Astrocyte (in vitro differentiated cells and primary cell): ENCODE measurements around the gene DES. TPM values are rescaled to one million over a fixed set of nuclear protein-coding genes. Genes with fewer than 3 reads are reported as not detected.

Experiments used
- DNase-seq: peaks from one replicate; pipeline ENCODE4 v3.0.0-alpha.2; 2010; ENCODE audit warnings: low read depth
- FAIRE-seq: peaks from 2 replicates; lab custom pipeline; 2011; peaks lifted over from hg19 to GRCh38; lab: Jason Lieb, UNC
- H2AFZ ChIP-seq: 2 replicates; pipeline ENCODE4 v1.6.0; 2012; ENCODE audit warnings: low read depth, low read length, inconsistent platforms
- H3K27ac ChIP-seq: 2 replicates; pipeline ENCODE4 v1.5.1; 2011; ENCODE audit warnings: low read depth, low read length, inconsistent platforms
- H3K27me3 ChIP-seq: 2 replicates; pipeline ENCODE4 v1.6.0; 2011; ENCODE audit warnings: low read length, inconsistent platforms; ENCODE audit not compliant: insufficient read depth
- H3K36me3 ChIP-seq: 2 replicates; pipeline ENCODE4 v1.5.1; 2011; ENCODE audit warnings: low read length, inconsistent platforms; ENCODE audit not compliant: insufficient read depth
- H3K4me1 ChIP-seq: 2 replicates; pipeline ENCODE4 v1.5.1; 2011; ENCODE audit warnings: low read length, inconsistent platforms; ENCODE audit not compliant: insufficient read depth
- H3K4me2 ChIP-seq: 2 replicates; pipeline ENCODE4 v1.6.0; 2012; ENCODE audit warnings: low read length, inconsistent platforms
- H3K4me3 ChIP-seq: 2 replicates; pipeline ENCODE4 v1.5.1; 2011; ENCODE audit warnings: low read depth, mild to moderate bottlenecking, low read length, inconsistent platforms; ENCODE audit not compliant: insufficient read depth
- H3K79me2 ChIP-seq: 2 replicates; pipeline ENCODE4 v1.6.0; 2012; ENCODE audit warnings: mild to moderate bottlenecking, low read length, inconsistent platforms; ENCODE audit not compliant: insufficient read depth
- H3K9ac ChIP-seq: 2 replicates; pipeline ENCODE4 v1.6.0; 2012; ENCODE audit warnings: mild to moderate bottlenecking, low read length, inconsistent platforms
- H3K9me3 ChIP-seq: 2 replicates; pipeline ENCODE4 v1.5.1; 2012; ENCODE audit warnings: low read depth, mild to moderate bottlenecking, low read length, inconsistent platforms; ENCODE audit not compliant: insufficient read depth
- H4K20me1 ChIP-seq: 2 replicates; pipeline ENCODE4 v1.6.0; 2012; ENCODE audit warnings: low read length, inconsistent platforms; ENCODE audit not compliant: insufficient read depth
- H3K27ac Mint-ChIP-seq: one replicate; pipeline ENCODE4 v1.8.0; 2021; ENCODE audit warnings: mild to moderate bottlenecking, mixed read lengths; ENCODE audit not compliant: unreplicated experiment
- H3K27me3 Mint-ChIP-seq: one replicate; pipeline ENCODE4 v1.8.0; 2021; ENCODE audit warnings: low read depth, mixed read lengths; ENCODE audit not compliant: unreplicated experiment
- H3K36me3 Mint-ChIP-seq: one replicate; pipeline ENCODE4 v1.8.0; 2021; ENCODE audit warnings: low read depth, mixed read lengths; ENCODE audit not compliant: unreplicated experiment
- H3K4me1 Mint-ChIP-seq: one replicate; pipeline ENCODE4 v1.8.0; 2021; ENCODE audit warnings: low read depth, mixed read lengths; ENCODE audit not compliant: unreplicated experiment
- H3K4me3 Mint-ChIP-seq: one replicate; pipeline ENCODE4 v1.8.0; 2021; ENCODE audit warnings: mild to moderate bottlenecking, moderate library complexity, mixed read lengths; ENCODE audit not compliant: unreplicated experiment
- H3K9me3 Mint-ChIP-seq: one replicate; pipeline ENCODE4 v1.8.0; 2021; ENCODE audit warnings: mild to moderate bottlenecking, mixed read lengths; ENCODE audit not compliant: unreplicated experiment
- EZH2 ChIP-seq: IDR thresholded peaks from 2 replicates; pipeline ENCODE4 v1.6.1; 2012; ENCODE audit warnings: mild to moderate bottlenecking, low read length, inconsistent platforms; ENCODE audit not compliant: insufficient read depth
- total RNA-seq: library from RNA; stranded (reverse); gene quantifications from 2 replicates; pipeline ENCODE4 v1.2.1, GENCODE V29; 2021
- TF ChIP-seq, protein P1 (sequence below): IDR thresholded peaks from 2 replicates; pipeline ENCODE4 v1.5.1; 2011; ENCODE audit warnings: low read depth, mild to moderate bottlenecking, inconsistent platforms, low read length, moderate library complexity; ENCODE audit not compliant: insufficient read depth

DES gene
- total RNA-seq, 1 donor from 2014 or later: 5.4 TPM

DNA sequence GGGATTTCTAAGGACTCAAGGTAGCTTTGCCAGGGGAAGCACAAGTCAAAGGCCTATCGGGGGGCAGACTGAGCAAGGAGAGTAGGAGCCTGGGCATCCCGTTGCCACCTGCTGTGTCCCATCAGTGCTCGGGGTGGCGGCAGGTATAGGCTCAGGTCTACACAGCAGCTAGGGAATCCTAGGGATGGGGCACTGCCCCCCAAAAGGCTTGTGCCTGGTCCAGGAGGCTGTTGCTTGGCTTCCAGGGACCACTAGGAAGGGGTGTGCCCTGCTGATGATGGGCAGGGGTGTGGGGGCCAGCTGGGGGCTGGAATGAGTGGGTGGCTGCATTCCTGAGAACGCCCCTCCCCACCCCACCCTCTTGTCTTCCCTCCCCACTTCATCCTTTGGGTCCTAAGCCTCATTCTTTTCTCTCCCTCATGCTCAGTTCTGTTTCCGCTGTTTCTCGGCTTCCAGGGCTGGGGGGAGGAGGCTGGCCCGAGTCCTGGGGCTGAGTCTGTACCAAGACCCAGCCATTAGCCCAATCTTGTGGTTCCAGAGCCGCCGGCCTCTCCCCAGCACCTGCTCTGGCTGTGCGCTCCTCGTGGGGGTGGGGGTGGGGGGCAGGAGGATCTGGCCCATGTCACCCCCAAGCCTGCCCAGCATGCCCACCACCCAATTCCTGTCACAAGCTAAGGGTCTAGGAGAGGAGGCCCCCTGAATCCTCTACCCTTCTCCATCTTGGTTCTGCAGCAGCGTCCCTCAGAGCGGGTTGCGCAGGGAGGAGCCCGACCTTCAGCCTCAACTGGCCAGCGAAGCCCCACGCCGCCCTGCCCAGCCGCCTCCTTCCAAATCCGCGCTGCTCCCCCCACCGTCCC is 29.3 kb downstream of the DES start:
- Histone ChIP-seq H3K9ac (no peak overlapping the region), H3K27me3 (no peaks in the 10 kb centered on the region), H2AFZ (no peak overlapping the region), H3K36me3 (peaks cover 6% of the 10 kb centered on the region), H3K4me1 (peaks cover 50% of the 10 kb centered on the region), H3K4me3 (no peak overlapping the region), H3K27ac (no peak overlapping the region), H3K9me3 (no peaks in the 10 kb centered on the region), H3K79me2 (peaks cover 54% of the 10 kb centered on the region), H4K20me1 (no peaks in the 10 kb centered on the region), H3K4me2 (peak overlapping the region; percentile 41)
- FAIRE-seq (no peak), DNase-seq (peak; percentile 60)
- no peak for TF ChIP-seq EZH2
- TF ChIP-seq, protein P1, sequence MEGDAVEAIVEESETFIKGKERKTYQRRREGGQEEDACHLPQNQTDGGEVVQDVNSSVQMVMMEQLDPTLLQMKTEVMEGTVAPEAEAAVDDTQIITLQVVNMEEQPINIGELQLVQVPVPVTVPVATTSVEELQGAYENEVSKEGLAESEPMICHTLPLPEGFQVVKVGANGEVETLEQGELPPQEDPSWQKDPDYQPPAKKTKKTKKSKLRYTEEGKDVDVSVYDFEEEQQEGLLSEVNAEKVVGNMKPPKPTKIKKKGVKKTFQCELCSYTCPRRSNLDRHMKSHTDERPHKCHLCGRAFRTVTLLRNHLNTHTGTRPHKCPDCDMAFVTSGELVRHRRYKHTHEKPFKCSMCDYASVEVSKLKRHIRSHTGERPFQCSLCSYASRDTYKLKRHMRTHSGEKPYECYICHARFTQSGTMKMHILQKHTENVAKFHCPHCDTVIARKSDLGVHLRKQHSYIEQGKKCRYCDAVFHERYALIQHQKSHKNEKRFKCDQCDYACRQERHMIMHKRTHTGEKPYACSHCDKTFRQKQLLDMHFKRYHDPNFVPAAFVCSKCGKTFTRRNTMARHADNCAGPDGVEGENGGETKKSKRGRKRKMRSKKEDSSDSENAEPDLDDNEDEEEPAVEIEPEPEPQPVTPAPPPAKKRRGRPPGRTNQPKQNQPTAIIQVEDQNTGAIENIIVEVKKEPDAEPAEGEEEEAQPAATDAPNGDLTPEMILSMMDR: no peak
- no peak overlapping the region for H3K27ac Mint-ChIP-seq
- peaks cover 21% of the 10 kb centered on the region for H3K36me3 Mint-ChIP-seq
- H3K9me3 Mint-ChIP-seq: no peaks in the 10 kb centered on the region
- peaks cover 45% of the 10 kb centered on the region for H3K4me1 Mint-ChIP-seq
- no peak overlapping the region for H3K4me3 Mint-ChIP-seq
- H3K27me3 Mint-ChIP-seq: no peaks in the 10 kb centered on the region

DNA sequence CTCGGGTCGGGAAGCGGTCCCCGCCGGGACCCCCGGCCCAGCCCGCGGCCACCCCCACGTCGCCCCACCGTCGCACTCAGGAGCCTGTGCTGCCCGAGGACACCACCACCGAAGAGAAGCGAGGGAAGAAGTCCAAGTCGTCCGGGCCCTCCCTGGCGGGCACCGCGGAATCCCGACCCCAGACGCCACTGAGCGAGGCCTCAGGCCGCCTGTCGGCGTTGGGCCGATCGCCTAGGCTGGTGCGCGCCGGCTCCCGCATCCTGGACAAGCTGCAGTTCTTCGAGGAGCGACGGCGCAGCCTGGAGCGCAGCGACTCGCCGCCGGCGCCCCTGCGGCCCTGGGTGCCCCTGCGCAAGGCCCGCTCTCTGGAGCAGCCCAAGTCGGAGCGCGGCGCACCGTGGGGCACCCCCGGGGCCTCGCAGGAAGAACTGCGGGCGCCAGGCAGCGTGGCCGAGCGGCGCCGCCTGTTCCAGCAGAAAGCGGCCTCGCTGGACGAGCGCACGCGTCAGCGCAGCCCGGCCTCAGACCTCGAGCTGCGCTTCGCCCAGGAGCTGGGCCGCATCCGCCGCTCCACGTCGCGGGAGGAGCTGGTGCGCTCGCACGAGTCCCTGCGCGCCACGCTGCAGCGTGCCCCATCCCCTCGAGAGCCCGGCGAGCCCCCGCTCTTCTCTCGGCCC is 30.1 kb downstream of the DES start:
- H3K4me1 ChIP-seq: peaks cover 51% of the 10 kb centered on the region
- Mint-ChIP-seq H3K36me3 (peaks cover 24% of the 10 kb centered on the region), H3K27ac (no peak overlapping the region), H3K9me3 (no peaks in the 10 kb centered on the region), H3K27me3 (no peaks in the 10 kb centered on the region), H3K4me3 (no peak overlapping the region), H3K4me1 (peaks cover 45% of the 10 kb centered on the region)
- H3K4me3 ChIP-seq: no peak overlapping the region
- H3K4me2 ChIP-seq: no peak overlapping the region
- DNase-seq (no peak), FAIRE-seq (no peak)
- no peak for TF ChIP-seq EZH2
- TF ChIP-seq, protein P1: no peak
- H3K9ac ChIP-seq: no peak overlapping the region
- no peaks in the 10 kb centered on the region for H4K20me1 ChIP-seq
- peaks cover 47% of the 10 kb centered on the region for H3K79me2 ChIP-seq
- no peaks in the 10 kb centered on the region for H3K9me3 ChIP-seq
- no peak overlapping the region for H3K27ac ChIP-seq
- no peak overlapping the region for H2AFZ ChIP-seq
- H3K36me3 ChIP-seq: peaks cover 6% of the 10 kb centered on the region
- no peaks in the 10 kb centered on the region for H3K27me3 ChIP-seq
